GM23338 (cell line): ENCODE measurements around the gene NT5C3B. TPM values are rescaled to one million over a fixed set of nuclear protein-coding genes. Genes with fewer than 3 reads are reported as not detected.

ENCODE experiments used
- ATAC-seq: fragments of 200-7000 bp; cut with Tn5 transposase; 3 replicates; pipeline ENCODE4 v1.9.1; 2020
- DNase-seq: peaks from one replicate; pipeline ENCODE4 v3.0.0-alpha.2; 2015; ENCODE audit warnings: low spot score
- H2AFZ ChIP-seq: fragments of 200-600 bp; sonication (generic); 2 replicates; pipeline ENCODE4 v1.8.0; 2016; ENCODE audit warnings: antibody characterized with exemption, mild to moderate bottlenecking, moderate library complexity
- H3F3A ChIP-seq: fragments of 200-600 bp; sonication (generic); replicated peaks from 2 replicates; pipeline ENCODE4 v1.8.0; 2017; ENCODE audit warnings: antibody characterized with exemption, mixed run types, low read depth
- H3K27ac ChIP-seq: fragments of 200-600 bp; sonication (generic); 2 replicates; pipeline ENCODE4 v1.6.1; 2016; ENCODE audit warnings: low read depth
- H3K27me3 ChIP-seq: fragments of 200-600 bp; sonication (generic); 2 replicates; pipeline ENCODE4 v1.8.0; 2016; ENCODE audit warnings: mild to moderate bottlenecking, mixed run types, moderate library complexity; ENCODE audit not compliant: insufficient read depth
- H3K36me3 ChIP-seq: fragments of 200-600 bp; sonication (generic); 2 replicates; pipeline ENCODE4 v1.8.0; 2016; ENCODE audit warnings: mild to moderate bottlenecking; ENCODE audit not compliant: insufficient read depth
- H3K4me1 ChIP-seq: fragments of 200-600 bp; sonication (generic); 2 replicates; pipeline ENCODE4 v1.8.0; 2016; ENCODE audit warnings: mild to moderate bottlenecking, moderate library complexity; ENCODE audit not compliant: insufficient read depth
- H3K4me2 ChIP-seq: fragments of 200-600 bp; sonication (generic); 2 replicates; pipeline ENCODE4 v1.7.1; 2017; ENCODE audit warnings: mixed run types
- H3K4me3 ChIP-seq: fragments of 200-600 bp; sonication (generic); 2 replicates; pipeline ENCODE4 v1.6.1; 2016; ENCODE audit warnings: mixed run types
- H3K79me2 ChIP-seq: fragments of 200-600 bp; sonication (generic); replicated peaks from 2 replicates; pipeline ENCODE4 v1.8.0; 2017; ENCODE audit warnings: mild to moderate bottlenecking; ENCODE audit not compliant: insufficient read depth
- H3K9me2 ChIP-seq: fragments of 200-600 bp; sonication (generic); 2 replicates; pipeline ENCODE4 v1.8.0; 2017; ENCODE audit not compliant: insufficient read depth
- H4K20me1 ChIP-seq: fragments of 200-600 bp; sonication (generic); replicated peaks from 2 replicates; pipeline ENCODE4 v1.8.0; 2017; ENCODE audit warnings: mild to moderate bottlenecking; ENCODE audit not compliant: insufficient read depth
- H3K27ac Mint-ChIP-seq: 2 replicates; pipeline ENCODE4 v1.8.0; 2020; ENCODE audit warnings: inconsistent platforms, mild to moderate bottlenecking, moderate library complexity, mixed read lengths
- H3K27me3 Mint-ChIP-seq: 3 replicates; pipeline ENCODE4 v1.8.0; 2022; ENCODE audit warnings: low read depth, mild to moderate bottlenecking, moderate library complexity, mixed read lengths, inconsistent platforms; ENCODE audit not compliant: insufficient read depth, poor library complexity
- H3K36me3 Mint-ChIP-seq: 3 replicates; pipeline ENCODE4 v1.8.0; 2021; ENCODE audit warnings: low read depth, mild to moderate bottlenecking, inconsistent platforms, moderate library complexity, mixed read lengths
- H3K4me1 Mint-ChIP-seq: 3 replicates; pipeline ENCODE4 v1.8.0; 2020; ENCODE audit warnings: mild to moderate bottlenecking, inconsistent platforms, mixed read lengths
- H3K4me3 Mint-ChIP-seq: 3 replicates; pipeline ENCODE4 v1.8.0; 2021; ENCODE audit warnings: moderate library complexity, mild to moderate bottlenecking, inconsistent platforms, mixed read lengths
- H3K9me3 Mint-ChIP-seq: 3 replicates; pipeline ENCODE4 v1.8.0; 2020; ENCODE audit warnings: moderate library complexity, mild to moderate bottlenecking, inconsistent platforms, mixed read lengths
- CREB1 ChIP-seq: fragments of 250-450 bp; sonication (Bioruptor Pico); IDR thresholded peaks from 2 replicates; pipeline ENCODE4 v1.5.0; 2020; ENCODE audit warnings: low read depth, mild to moderate bottlenecking, moderate library complexity
- CTCF ChIP-seq, 2 experiments: fragments of 200-600 bp in 1 of 2; sonication (generic) in 1 of 2; conservative IDR thresholded peaks; 2 replicates each; pipeline versions ENCODE4 v1.5.1 to v1.6.1; 2016 to 2017; ENCODE audit warnings: antibody characterized with exemption in 2 of 2, low read depth in 2 of 2, mild to moderate bottlenecking in 2 of 2, moderate library complexity in 1 of 2
- ETS1 ChIP-seq: IDR thresholded peaks from 2 replicates; pipeline ENCODE4 v1.6.1; 2016; ENCODE audit warnings: antibody characterized with exemption
- EZH2 ChIP-seq: fragments of 200-600 bp; sonication (generic); IDR thresholded peaks from one replicate; pipeline ENCODE4 v1.8.0; 2017; ENCODE audit warnings: antibody characterized with exemption, mild to moderate bottlenecking, low read depth; ENCODE audit not compliant: unreplicated experiment
- EZH2phosphoT487 ChIP-seq: fragments of 200-600 bp; sonication (generic); IDR thresholded peaks from one replicate; pipeline ENCODE4 v1.8.1; 2018; ENCODE audit warnings: antibody characterized with exemption; ENCODE audit not compliant: unreplicated experiment
- POLR2AphosphoS5 ChIP-seq: IDR thresholded peaks from 2 replicates; pipeline ENCODE4 v1.6.1; 2016; ENCODE audit warnings: antibody characterized with exemption, low read depth
- REST ChIP-seq: IDR thresholded peaks from one replicate; pipeline ENCODE4 v1.6.1; 2018; ENCODE audit warnings: antibody characterized with exemption; ENCODE audit not compliant: unreplicated experiment
- STAT1 ChIP-seq: IDR thresholded peaks from one replicate; pipeline ENCODE4 v1.6.1; 2016; ENCODE audit warnings: antibody characterized with exemption; ENCODE audit not compliant: unreplicated experiment
- ZNF114 ChIP-seq: fragments of 250-450 bp; sonication (Bioruptor Pico); IDR thresholded peaks from 2 replicates; pipeline ENCODE4 v1.5.0; 2020; ENCODE audit warnings: mild to moderate bottlenecking, moderate library complexity
- polyA plus RNA-seq: library from polyadenylated mRNA; unstranded; fragments of >200 nt; fragmentation: Nextera tagmentation; extraction: Ambion mirVana; gene quantifications from 2 replicates; pipeline ENCODE4 v1.2.1, GENCODE V29; 2016
- total RNA-seq: library from RNA; depleted of rRNA; stranded (reverse); fragments of >200 nt; shearing (Covaris generic); gene quantifications from 2 replicates; pipeline ENCODE4 v1.2.3, GENCODE V29; 2014

Gene NT5C3B
- total and polyA plus RNA-seq, 2 experiments from 2014 or later: 58.2 to 78.3 TPM

GRCh38 chr17:41781404-41782110, 54.5 kb downstream of the NT5C3B start:
- TF ChIP-seq EZH2phosphoT487: no peak
- no peak for TF ChIP-seq CTCF (conservative IDR thresholded peaks at IDR 0.05; ENCODE audit: low read depth in 2 of 2)
- TF ChIP-seq CREB1 (CRISPR knock-in tag): no peak
- no peak for TF ChIP-seq ETS1
- no peak for TF ChIP-seq EZH2
- no peak for TF ChIP-seq REST
- no peak for TF ChIP-seq STAT1
- no peak for TF ChIP-seq ZNF114
- no peak for TF ChIP-seq POLR2AphosphoS5
- ATAC-seq: no peak
- Histone ChIP-seq H3K27me3 (no peaks in the 10 kb centered on the region), H2AFZ (no peak overlapping the region), H3K79me2 (peaks cover 73% of the 10 kb centered on the region), H3K4me1 (peaks cover 32% of the 10 kb centered on the region), H3K9me2 (no peaks in the 10 kb centered on the region), H3K4me3 (no peak overlapping the region), H3F3A (peaks cover 21% of the 10 kb centered on the region), H3K27ac (no peak overlapping the region), H4K20me1 (peaks cover 4% of the 10 kb centered on the region), H3K36me3 (no peaks in the 10 kb centered on the region), H3K4me2 (no peak overlapping the region)
- peaks cover 19% of the 10 kb centered on the region for H3K27me3 Mint-ChIP-seq
- H3K27ac Mint-ChIP-seq: peak overlapping the region; percentile 81
- H3K9me3 Mint-ChIP-seq: no peaks in the 10 kb centered on the region
- H3K4me1 Mint-ChIP-seq: peaks cover 31% of the 10 kb centered on the region
- no peak overlapping the region; the same call in 2 of the 3 replicates for H3K4me3 Mint-ChIP-seq
- H3K36me3 Mint-ChIP-seq: peaks cover 5% of the 10 kb centered on the region; the same call in 2 of the 3 replicates
- DNase-seq: no peak
